Adrenal gland (tissue), 5 donors: ENCODE measurements around the gene PITX3.

Source experiments
- CTCF ChIP-seq, 6 experiments: fragments of 450-650 bp in 4 of 6; fragments of 200-600 bp in 2 of 6; sonication (generic) in 1 of 6; IDR thresholded peaks; 1 replicate in 5 of 6; 2 replicates in 1 of 6; pipeline versions ENCODE4 v1.5.1 to v1.8.0; 2016 to 2021; ENCODE audit warnings: antibody characterized with exemption in 6 of 6, mild to moderate bottlenecking in 2 of 6, moderate library complexity in 1 of 6
- POLR2A ChIP-seq, 2 donors: fragments of 450-650 bp; IDR thresholded peaks; one replicate each; pipeline ENCODE4 v1.6.1; 2017; ENCODE audit warnings: antibody characterized with exemption in 2 of 2, mild to moderate bottlenecking in 2 of 2, moderate library complexity in 1 of 2
- donor health status: DM: no; HTN: no; CAD: no.

GRCh38 chr10:102245932-102246251 lies 4.6 kb upstream of the PITX3 start:
- TF ChIP-seq CTCF (IDR thresholded peaks at IDR 0.05) (no peak), POLR2A (IDR thresholded peaks at IDR 0.05) (no peak)
